ENCODE data around the gene SMPX.

The SMPX gene

DNA sequence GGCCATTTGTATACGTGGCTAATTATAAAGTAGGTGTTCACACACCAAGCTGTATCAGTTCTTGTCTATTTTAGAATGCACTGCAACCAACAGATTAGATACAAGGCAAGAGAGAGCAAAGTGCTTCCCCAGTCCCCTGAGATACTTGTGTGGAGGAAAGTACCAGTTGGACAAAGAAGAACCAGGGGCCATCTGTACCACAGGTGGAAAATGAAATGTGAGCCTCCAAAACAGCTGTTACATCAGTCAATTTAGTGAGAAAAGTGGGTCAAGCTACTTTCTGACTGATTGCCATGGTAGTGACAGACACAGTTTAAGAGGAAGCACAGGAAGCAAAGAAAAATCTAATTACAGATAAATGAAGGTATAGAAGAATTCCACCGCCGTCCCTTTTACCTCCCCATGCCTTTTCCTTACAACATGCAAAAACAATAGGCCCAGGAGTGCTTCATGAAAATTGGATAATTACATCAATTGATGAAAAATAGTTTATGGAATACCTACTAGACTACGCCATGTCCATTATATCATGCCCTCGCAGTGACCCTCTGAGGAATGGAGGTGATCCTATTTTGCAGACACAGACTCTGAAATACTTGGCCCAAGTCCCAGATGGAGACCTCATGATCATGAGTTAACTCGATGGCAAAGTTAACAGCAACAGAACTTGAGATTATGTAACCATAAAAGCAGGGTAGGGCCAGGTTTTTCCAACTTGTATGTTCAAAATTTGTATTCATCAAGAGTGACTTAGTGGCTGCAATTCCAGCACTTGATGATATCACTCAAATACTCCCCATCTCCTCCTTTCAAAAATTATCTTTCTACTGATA is 15.8 kb downstream of the SMPX start:
- DNase-seq, result no peak

DNA sequence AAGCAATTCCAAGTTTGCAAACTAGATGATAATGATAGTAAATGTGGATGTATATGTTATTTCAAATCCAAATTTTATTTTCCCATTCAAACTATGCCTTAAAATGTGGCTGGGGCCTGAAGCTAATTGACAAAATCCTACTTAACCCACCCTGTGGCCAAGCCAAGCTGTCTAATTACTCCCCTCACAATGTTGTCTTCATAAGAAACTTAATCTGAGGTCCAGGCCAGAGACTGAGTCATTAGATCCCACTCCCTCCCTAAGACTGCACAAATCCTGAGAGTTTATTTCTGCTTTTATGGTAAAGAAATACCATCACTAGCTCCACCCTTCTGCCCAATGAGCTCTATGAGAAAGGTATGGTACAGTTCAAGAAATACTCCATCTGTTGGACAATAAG is 16.6 kb downstream of the SMPX start:
- no peak for DNase-seq

DNA sequence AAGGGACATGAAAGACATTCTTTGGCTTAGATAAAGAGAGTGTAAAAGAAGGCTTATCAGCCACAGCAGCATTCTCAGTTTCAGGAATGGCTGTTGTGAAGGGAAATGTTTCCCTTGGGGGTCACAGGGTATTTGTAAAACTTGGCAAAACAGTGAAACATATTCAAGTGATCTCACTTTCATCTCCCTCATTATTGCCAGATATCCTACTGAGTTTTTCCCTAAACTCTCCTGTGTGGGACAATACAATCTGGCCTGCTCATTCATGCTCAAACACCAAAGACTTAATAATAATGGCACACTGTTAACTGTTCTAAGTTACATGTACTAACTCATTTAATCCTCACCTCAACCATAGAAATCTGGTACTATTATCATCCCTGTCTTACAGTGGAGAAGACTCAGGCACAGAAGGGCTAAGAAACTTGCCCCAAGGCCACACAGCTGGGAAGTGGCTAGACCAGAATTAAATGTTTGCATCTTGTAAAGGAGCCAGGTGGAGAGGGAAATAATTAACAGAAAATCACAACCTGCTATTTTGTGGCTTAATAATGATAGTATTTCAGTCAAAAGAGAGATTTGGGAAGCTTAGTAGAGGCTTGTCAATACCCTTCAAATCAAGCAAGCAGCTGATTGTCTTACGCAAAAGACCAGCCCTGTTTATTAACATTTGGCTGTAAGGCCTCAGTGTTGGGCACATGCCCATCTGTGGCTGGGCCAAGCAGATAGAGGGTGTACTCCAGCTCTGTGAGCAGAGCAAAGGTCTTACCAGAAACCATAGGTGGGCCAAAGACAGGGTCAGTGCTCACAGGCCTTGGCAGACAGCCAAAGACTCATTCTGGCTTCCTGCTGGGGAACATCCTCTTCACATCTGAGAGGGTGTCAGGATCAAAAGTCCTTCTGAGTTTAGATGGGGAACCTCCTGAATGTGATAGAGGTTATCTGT is 17.3 kb downstream of the SMPX start:
- DNase-seq, result no peak

DNA sequence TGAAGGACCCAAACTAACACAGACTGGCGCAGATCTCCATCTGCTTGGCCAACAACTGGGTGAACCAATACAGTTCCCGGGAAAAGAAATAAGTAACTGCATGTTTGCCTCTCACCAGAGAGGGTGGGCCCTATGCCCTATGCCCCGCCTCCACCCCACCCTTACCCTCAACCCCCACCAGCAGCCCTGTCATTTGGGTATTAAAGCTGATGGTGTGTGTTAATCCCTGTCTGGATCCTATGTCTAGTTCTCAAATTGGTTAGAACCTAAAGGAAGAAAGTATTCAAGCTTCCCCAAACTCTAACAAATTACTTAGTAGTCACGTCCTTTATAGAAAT is 19.0 kb downstream of the SMPX start:
- no peak for DNase-seq

DNA sequence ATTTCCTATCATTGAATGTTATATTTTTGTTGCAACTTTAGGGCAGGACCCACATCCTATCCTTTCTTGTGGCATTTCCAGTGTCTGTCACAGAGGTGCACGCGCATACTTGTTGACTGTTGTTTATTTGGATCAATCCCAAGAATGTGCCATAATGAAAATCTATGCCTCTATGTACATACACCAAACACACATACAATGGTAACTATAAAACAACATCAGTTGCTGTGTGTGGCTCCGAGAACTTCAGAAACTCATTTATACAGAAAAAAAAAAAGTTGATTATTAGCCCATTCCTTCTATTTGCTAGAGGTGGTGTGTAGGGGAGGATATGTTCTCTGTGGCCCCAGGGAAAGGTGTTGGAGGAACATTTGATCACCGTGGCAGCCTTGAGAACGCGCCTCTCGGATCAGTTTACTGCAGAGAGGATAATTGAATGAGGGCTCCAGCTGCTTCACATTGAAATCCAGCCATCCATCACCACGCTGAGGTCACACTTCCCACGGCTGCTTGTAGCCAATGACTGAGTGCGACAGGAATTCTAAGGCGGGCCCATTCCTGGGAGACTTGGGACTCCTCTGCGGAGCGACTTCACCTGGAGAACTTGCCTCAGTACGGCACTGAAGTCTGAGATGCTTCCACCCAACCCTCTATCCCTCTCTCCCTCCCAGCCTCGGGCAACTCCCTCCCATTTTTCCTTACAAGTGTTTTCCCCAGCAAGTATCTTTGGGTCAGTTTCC is 19.5 kb downstream of the SMPX start:
- no peak for DNase-seq

DNA sequence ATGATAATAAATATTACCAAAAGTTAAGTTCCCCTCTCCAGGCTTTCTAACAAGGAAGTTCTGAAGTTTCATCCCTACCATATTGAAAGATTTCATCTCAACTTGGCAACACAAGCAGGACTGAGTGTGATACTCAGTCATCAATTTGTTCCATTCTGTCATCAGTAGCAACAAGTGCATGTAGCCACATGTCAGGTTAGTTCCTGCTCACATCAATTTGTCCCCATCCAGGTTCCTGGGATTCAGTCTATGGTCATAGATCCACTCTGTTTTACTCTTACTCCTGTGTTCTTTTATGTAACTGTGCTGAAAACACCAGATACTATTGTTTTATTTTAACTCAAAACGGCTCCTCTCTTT is 22.2 kb downstream of the SMPX start:
- no peak for DNase-seq

DNA sequence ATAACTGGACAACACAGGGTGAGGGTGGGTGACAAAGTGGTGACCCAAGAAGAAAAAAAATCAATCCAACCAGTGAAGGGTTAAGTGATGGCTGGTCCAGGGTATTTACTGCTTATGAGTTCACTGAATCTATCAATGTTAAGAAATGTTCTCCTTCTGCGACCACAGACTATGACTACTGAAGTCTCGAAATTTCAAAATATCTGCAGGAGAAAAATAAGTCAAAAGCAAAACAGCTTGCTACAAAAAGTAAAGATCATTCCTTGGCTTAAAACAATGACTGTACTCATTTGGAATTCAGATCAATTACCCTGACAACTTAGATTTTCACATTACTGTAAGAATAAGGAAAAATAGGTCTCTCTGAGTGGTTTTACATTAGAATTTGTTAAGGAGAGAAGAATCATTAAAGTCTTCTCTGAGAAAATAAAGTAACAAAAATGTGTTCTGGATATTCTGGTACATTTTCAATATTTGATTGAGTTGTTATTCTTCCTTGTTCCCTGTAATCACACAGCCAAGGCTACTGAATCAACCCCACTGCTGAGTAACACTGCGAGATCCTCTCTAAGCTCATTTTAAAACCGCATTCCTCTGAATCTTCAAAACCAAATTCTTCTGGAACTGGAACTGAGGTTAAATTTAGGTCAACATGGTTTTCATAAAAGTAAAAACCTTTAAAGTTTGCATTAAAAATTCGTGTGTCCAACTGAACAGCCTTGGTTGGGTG is 22.7 kb downstream of the SMPX start:
- DNase-seq, result no peak

DNA sequence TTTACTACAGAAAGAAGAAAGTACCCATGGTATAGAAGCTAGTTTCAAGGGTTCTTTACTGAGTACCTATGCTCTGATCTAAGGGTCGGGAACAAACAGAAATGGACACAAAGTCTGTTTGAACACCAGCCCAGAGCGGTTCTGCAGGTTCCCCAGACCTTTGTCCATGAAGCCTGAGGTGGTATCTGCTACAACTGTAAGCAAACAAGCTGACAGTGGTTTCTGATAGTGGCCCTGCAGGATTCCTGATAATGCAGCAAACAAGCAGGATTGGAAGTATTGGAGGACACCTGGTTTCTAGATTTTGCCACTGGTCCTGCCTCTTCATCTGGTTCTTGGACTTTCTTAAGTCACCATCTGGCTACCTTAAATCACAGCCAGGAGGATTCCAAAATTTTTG is 23.7 kb downstream of the SMPX start:
- DNase-seq, result no peak

DNA sequence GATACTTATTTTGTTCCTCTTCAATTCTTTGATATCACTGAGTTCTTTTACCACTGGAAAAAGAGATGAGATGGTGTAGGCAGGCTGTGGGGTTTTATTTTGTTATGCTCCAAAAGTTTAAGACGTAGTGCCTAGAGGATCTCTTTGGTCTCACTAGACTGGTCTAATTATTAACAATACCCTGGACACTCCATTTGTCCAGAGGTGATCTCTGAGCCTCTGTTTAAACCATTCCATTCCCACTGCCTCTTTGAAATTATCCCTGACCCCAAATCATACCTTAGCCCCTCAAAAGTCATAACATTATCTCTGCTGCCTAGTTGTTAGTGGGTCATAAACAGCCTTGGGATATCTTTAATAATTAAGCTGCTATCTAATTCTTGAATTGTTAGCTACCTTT is 24.2 kb downstream of the SMPX start:
- DNase-seq, result no peak

DNA sequence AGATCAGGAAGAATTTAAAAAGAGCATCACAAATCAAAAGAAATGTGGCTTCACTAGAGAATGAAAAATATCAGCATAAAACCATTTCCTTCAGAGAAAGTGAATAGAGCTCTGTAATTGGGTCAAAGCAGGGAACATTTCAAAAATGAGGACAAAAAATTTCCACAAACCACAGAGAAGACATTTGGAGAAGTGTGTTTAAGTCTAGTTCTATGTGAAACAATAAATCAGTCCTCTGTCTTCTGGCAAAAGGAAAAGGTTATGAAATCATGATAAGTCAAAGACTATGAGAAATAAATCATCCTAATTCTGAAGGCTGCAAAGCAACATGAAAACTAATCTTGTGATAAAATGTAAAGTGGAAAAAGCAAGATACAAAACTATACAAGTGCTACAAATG is 27.9 kb downstream of the SMPX start:
- DNase-seq, result no peak

DNA sequence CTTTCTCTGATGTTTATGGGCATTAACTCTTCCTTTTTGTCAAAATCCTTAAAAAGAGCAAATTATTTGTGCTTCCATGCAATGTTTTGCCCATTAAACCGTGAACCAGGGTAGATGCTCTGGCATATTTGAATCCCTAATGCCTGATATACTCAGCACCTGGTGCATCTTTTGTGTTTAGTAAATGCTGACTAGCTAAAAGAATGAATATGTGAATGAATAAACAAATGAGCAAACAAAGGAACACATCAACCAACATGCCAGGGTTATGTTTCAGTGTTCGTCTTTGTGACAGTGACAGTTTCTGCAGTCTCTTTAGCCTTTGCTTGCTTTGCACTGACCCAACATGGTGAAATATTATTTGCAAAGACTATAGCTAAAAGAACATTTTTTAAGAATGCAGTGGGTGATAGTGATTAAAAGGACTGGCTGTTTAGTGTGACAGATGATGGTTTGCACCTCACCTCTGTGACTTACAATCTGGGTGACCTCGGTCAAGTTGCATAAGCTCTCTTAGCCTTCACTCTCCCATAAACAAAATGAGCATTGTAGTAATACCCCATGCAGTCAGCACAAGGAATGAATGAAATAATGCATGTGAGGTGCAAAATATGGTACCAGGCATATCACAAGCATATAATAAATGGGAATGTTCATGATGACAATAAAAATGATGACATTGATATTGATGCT is 29.5 kb downstream of the SMPX start:
- no peak for DNase-seq

DNA sequence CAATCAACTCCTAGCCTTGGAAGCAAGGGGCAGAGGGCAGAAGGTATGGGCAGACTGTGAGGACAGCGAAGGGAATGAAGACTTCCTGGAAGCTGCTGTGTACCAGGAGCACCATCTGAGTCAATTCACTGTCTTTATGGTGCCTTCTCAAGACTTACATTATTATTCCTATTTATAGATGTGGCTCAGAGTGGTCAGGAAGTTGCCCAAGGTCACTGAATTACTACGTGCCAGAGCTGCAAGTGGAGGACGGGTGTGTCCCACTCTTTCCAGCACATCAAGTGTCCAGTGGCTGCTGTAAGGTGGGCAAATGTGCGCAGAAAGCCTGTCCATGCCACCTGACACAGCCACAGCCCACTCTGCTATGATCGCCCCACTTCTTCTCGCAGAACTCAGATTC is 32.0 kb downstream of the SMPX start:
- peak in 1 of 2 donors; percentile 5 for DNase-seq

DNA sequence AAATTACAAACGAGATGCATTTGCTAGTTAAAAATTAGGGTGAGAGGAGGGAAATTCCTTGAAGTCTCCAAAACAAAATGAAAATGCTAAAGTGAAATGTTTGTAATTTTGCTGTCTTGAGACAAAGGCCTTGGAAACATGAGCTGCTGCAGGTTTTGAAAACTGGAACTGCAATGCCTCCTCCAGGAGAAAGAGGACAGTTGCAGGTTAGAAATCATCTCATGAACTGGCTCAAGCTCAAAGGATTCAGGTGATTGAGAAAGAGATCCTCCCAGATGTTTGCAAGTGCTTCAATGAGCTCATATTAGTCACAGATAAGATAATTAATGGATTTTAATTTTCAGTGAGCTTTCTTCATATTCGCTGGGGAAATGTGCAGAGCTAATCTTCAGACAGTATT is 32.4 kb downstream of the SMPX start:
- DNase-seq, result no peak

DNA sequence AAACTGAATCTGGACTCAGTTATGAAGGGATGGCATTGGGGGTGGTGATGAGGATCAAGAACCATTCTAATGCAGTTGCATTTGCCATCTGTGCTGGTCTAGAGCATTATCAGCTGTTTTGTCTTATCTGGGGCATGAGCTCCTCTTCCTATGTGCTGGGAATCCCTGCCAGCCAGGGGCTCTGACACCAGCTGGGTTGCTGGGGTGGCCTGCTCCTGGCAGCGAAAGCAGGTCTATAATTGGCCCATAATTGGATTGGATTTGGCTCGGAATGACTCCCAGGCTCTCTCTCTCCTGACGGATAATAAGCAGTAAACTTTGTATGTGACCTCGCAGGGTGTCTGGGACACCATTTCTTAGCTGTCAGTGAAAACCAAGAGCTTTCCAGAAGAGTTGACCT is 34.1 kb downstream of the SMPX start:
- DNase-seq, result no peak

DNA sequence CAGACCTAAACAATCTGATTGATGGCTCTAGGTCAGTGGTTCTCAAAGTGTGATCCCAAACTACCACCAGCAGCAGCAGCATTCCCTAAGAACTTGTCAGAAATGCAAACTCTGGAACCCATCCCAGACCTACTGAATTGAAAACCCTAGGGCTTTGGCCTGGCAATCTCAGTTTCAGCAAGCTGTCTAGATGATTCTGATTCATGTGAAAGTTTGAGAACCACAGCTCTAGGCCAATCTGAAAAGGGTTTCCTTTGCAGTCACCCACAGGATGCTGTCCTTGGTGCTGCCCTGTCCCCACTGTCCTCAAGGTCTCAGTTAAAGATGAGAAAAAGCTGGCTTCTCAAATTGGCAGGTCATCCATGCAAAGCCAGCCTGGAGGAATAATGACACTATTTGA is 34.8 kb downstream of the SMPX start:
- peak in 1 of 2 donors; percentile 5 for DNase-seq

DNA sequence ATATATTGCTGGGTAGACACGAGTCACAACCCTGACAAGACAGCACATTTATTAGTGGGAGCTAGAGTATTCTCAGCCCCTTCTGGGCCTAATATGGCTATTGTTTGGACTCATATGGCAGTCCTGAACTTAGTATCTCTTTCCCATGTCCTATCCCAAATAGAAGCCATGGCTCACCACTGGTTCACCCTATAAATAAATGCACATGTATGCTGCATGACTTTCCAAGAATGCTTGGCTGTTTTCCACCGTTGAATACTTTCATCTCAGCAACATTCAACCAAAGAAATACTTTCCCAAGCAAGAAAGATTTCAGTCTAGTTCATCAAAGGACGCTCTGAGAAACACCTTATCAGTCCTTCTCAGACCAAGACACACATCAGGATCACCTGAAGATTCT is 36.7 kb downstream of the SMPX start:
- DNase-seq, result no peak

DNA sequence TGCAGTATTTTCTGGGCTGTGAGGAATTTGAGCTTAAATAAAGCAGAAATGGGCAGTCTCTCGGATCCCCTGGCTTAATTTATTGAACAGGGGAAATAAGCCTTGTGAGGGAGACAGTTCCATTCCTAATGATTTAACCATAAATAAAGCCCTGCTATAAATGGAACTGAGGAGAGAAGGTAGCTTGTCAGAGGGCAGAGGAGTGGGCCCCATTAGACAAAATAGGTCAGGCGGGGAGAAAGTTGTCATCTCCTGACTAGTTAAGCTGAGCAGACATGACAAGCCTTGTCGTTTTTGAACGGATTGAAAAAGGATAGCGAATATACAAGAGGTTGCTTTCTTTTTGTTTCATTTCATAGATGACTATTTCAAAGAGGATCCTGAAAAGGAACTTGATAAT is 39.3 kb downstream of the SMPX start:
- DNase-seq, result no peak

DNA sequence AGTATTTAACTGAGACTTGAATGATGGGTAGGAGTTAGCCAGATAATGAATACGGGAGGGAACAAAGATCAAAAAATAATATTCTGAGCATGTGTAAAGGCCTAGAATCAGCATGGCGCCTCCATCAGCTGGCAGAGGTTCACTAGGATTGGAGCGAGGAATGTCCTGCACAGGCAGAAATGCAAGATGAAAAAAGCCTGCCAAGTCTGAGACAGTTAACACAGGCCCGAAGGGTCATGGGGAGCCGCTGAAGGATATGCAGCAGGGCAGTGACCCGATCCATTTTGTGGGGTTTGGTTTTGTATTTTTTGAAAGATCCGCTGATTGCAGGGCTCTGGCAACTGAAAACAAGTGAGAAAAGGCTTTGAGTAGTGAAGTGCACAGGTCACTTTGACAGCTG is 40.1 kb downstream of the SMPX start:
- no peak for DNase-seq

DNA sequence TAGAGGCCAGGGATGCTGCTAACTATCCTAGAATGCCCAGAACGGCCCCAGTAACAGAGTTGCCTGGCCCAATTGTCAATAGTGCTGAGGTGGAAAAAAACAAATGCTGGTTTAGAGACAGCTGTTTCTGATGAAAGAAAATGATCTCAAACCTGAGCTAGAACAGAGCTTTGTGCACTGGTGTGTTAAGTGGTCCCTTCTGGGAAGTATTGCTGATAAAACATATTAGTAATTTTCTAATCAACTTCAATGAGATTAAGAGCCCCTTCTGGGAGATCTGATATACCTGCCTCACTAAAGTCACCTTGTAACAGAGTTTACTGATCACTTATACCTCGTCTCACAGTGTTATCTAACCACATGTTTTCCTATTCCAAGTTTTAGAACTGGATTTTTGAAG is 42.1 kb downstream of the SMPX start:
- no peak for DNase-seq

DNA sequence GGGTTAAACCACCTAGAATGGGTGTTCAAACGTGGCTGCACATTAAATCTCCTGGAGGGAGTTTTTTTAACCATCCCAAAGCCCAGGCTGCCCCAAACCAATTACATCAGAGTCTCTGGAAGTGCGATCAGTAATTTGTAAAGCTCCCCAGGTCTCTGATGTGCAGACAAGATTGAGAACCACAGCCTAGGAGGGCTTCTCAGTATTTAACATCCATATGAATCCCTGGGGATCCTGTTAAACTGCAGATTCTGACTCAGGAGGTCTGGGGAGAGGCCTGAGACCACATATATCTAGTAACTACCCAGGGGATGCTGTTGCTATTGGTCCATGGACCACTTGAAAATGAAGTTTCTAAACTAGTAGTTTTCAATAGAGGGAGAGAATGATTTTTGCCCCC is 42.6 kb downstream of the SMPX start:
- DNase-seq, result no peak

DNA sequence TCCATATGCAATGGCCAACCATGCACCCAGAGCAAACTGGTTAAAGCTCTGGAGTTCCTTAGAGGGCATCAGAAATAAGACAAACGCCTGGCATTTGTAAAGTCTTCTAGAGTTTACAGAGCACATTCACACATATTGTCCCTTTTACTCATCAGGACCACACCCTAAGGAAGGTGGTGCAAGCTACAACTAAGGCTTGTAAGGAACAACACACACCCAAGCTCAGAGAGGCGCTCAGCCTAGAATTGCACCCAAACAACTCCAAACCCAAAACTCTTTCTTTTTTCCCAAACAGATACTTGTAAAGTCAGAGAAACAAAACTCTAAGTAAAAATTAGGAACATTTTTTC is 46.1 kb downstream of the SMPX start:
- no peak for DNase-seq

Measured in inflammatory macrophage (primary cell).